Sigmoid colon (tissue), 7 donors: ENCODE data around the gene DIRAS1. TPM values are rescaled to one million over a fixed set of nuclear protein-coding genes. Genes with fewer than 3 reads are reported as not detected.

ENCODE experiments used
- DNase-seq: peaks from one replicate; pipeline ENCODE4 v3.0.0-alpha.2; 2019
- H3K27ac ChIP-seq, 4 donors: fragments of 200-600 bp; sonication (generic); one replicate each; pipeline ENCODE4 v1.5.1; 2016 to 2019; ENCODE audit warnings: mild to moderate bottlenecking in 1 of 4
- H3K27me3 ChIP-seq, 3 donors: fragments of 200-600 bp; sonication (generic); one replicate each; pipeline ENCODE4 v1.5.1; 2019; ENCODE audit warnings: mild to moderate bottlenecking in 1 of 3
- H3K36me3 ChIP-seq, 4 donors: fragments of 200-600 bp; sonication (generic); one replicate each; pipeline ENCODE4 v1.5.1; 2016 to 2019
- H3K4me1 ChIP-seq, 4 donors: fragments of 200-600 bp; sonication (generic); one replicate each; pipeline ENCODE4 v1.5.1; 2017 to 2019
- H3K4me3 ChIP-seq, 4 donors: fragments of 200-600 bp; sonication (generic); one replicate each; pipeline ENCODE4 v1.5.1; 2017 to 2019; ENCODE audit warnings: mild to moderate bottlenecking in 2 of 4, moderate library complexity in 1 of 4
- H3K9me3 ChIP-seq, 4 donors: fragments of 200-600 bp in 3 of 4; sonication (generic) in 3 of 4; one replicate each; pipeline versions ENCODE4 v1.5.1 to v1.6.1; 2013 to 2019
- CTCF ChIP-seq, 4 experiments: fragments of 450-650 bp in 3 of 4; fragments of 200-600 bp in 1 of 4; IDR thresholded peaks; one replicate each; pipeline ENCODE4 v1.5.1; 2016 to 2019; ENCODE audit warnings: antibody characterized with exemption in 4 of 4, mild to moderate bottlenecking in 3 of 4, moderate library complexity in 2 of 4
- EP300 ChIP-seq, 4 donors: sonication (generic); formaldehyde crosslinking; IDR thresholded peaks; one replicate each; pipeline ENCODE4 v1.6.1; 2017; ENCODE audit warnings: antibody characterized with exemption in 4 of 4
- POLR2A ChIP-seq, 2 donors: fragments of 450-650 bp; IDR thresholded peaks; one replicate each; pipeline ENCODE4 v1.6.1; 2016; ENCODE audit warnings: antibody characterized with exemption in 2 of 2, mild to moderate bottlenecking in 2 of 2, moderate library complexity in 2 of 2
- POLR2AphosphoS5 ChIP-seq, 4 donors: sonication (generic); formaldehyde crosslinking; IDR thresholded peaks; one replicate each; pipeline ENCODE4 v1.6.1; 2017; ENCODE audit warnings: antibody characterized with exemption in 4 of 4
- WGBS, 2 donors: extraction: QIAGEN DNeasy Blood & Tissue Kit; methylation state at CpG; one replicate each; pipeline ENCODE4 v1.1.7; 2013; 5-methylcytosine and 5-hydroxymethylcytosine counted together
- intact Hi-C: fragments of 100-400 bp; cut with DNase I; formaldehyde crosslinking; loops from one replicate; pipeline ENCODE4 v1.15.1; 2023
- polyA plus RNA-seq, 3 donors: library from polyadenylated mRNA; stranded (reverse); fragments of 200-250 nt; gene quantifications; one replicate each; pipeline ENCODE4 v1.2.3, GENCODE V29; 2013
- total RNA-seq, 4 donors: library from RNA; depleted of rRNA; stranded (reverse); fragments of >200 nt; gene quantifications; one replicate each; pipeline ENCODE4 v1.1.0, GENCODE V29; 2016
- donor health status: healthy with polysubstance abuse.
- donor health status: Bipolar disorder and iron deficiency.
- donor health status: healthy.

The DIRAS1 gene
- total and polyA plus RNA-seq, 7 donors, result 0.33 to 2.2 (median 1.4) TPM

- DNase-seq, result no peak
- 58 to 91% methylated on average over 11 of the region's 11 CpGs for WGBS, 2 donors
- TF ChIP-seq POLR2A (IDR thresholded peaks at IDR 0.05) (no peak), POLR2AphosphoS5 (IDR thresholded peaks at IDR 0.05) (no peak), EP300 (IDR thresholded peaks at IDR 0.05) (no peak), CTCF (IDR thresholded peaks at IDR 0.05) (no peak)
Measured at GRCh38 chr19:2690856-2691255, 30.3 kb downstream of the DIRAS1 start.

GRCh38 chr19:2686360-2686759, 34.8 kb downstream of the DIRAS1 start:
- Histone ChIP-seq H3K27me3 (no peaks in the 10 kb centered on the region), H3K4me1 (no peaks in the 10 kb centered on the region), H3K4me3 (no peak overlapping the region), H3K9me3 (no peaks in the 10 kb centered on the region), H3K36me3 (no peaks in the 10 kb centered on the region), H3K27ac (no peak overlapping the region)
- intact Hi-C loops, result no loop called here
- TF ChIP-seq POLR2AphosphoS5 (IDR thresholded peaks at IDR 0.05) (no peak), POLR2A (IDR thresholded peaks at IDR 0.05) (no peak), CTCF (IDR thresholded peaks at IDR 0.05) (no peak), EP300 (IDR thresholded peaks at IDR 0.05) (no peak)
- no peak for DNase-seq
- WGBS, 2 donors, result 93 to 94% methylated on average over 17 of the region's 17 CpGs

More at GRCh38 chr19:2690856-2691255, 30.3 kb downstream of the DIRAS1 start:
- Histone ChIP-seq H3K4me3 (no peak overlapping the region), H3K27me3 (no peaks in the 10 kb centered on the region), H3K36me3 (no peaks in the 10 kb centered on the region), H3K27ac (no peak overlapping the region), H3K9me3 (no peaks in the 10 kb centered on the region), H3K4me1 (peaks cover 0 to 9% (median 4%) of the 10 kb centered on the region in 4 donors)
- intact Hi-C loops, result no loop called here

- intact Hi-C loops, result no loop called here
- TF ChIP-seq POLR2A (IDR thresholded peaks at IDR 0.05), result no peak
- TF ChIP-seq EP300 (IDR thresholded peaks at IDR 0.05), result no peak
- no peak for TF ChIP-seq CTCF (IDR thresholded peaks at IDR 0.05)
- TF ChIP-seq POLR2AphosphoS5 (IDR thresholded peaks at IDR 0.05), result no peak
- no peak for DNase-seq
- Histone ChIP-seq H3K27me3 (no peaks in the 10 kb centered on the region), H3K27ac (peak overlapping the region in 1 of 4 donors; percentile 8), H3K36me3 (no peaks in the 10 kb centered on the region), H3K9me3 (no peaks in the 10 kb centered on the region), H3K4me1 (no peaks in the 10 kb centered on the region), H3K4me3 (peak overlapping the region in 1 of 4 donors; percentile 7)
- 90 to 91% methylated on average over 6 of the region's 6 CpGs for WGBS, 2 donors
Measured at GRCh38 chr19:2685204-2685704, 35.9 kb downstream of the DIRAS1 start.

DNA sequence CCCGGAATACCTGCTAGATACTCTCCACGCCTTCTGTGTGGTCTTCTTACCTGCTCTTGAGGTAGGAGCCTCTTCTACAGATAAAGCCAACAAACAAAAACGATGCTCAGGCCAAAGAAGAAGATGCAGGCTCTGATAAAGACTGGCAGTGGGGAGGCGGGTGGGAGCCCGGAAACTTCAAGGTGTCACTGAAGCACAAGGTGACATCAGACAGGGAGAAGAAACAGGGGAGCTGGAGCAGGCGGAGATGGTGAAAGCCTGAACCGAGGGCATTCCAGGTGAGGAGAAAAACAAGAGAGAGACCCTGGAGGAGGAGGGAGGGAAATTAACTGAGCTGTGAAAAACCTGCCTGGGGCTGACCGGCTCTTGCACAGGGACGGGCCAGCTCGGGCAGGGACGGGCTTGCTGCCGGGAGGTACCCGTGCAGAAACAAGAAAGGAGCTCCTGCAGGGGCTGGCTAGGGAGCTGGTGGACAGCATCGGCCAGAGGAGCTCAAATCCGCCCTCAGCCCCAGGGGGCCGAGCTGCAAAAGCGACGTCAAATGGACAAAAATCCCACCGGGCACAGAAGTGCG, 37.7 kb downstream of the DIRAS1 start:
- Histone ChIP-seq H3K4me3 (no peak overlapping the region), H3K36me3 (no peaks in the 10 kb centered on the region), H3K4me1 (no peaks in the 10 kb centered on the region), H3K27me3 (no peaks in the 10 kb centered on the region), H3K27ac (no peak overlapping the region), H3K9me3 (no peaks in the 10 kb centered on the region)
- intact Hi-C loops, result no loop called here
- DNase-seq, result no peak
- TF ChIP-seq CTCF (IDR thresholded peaks at IDR 0.05), result no peak
- no peak for TF ChIP-seq POLR2A (IDR thresholded peaks at IDR 0.05)
- TF ChIP-seq EP300 (IDR thresholded peaks at IDR 0.05), result no peak
- no peak for TF ChIP-seq POLR2AphosphoS5 (IDR thresholded peaks at IDR 0.05)
- WGBS, 2 donors, result 86 to 88% methylated on average over 20 of the region's 20 CpGs

- Histone ChIP-seq H3K27ac (no peak overlapping the region), H3K4me3 (no peak overlapping the region), H3K9me3 (no peaks in the 10 kb centered on the region), H3K36me3 (no peaks in the 10 kb centered on the region), H3K27me3 (no peaks in the 10 kb centered on the region), H3K4me1 (peaks cover 0 to 5% (median 0%) of the 10 kb centered on the region in 4 donors)
- no peak for TF ChIP-seq CTCF (IDR thresholded peaks at IDR 0.05)
- 77 to 89% methylated on average over 11 of the region's 11 CpGs for WGBS, 2 donors
- intact Hi-C loops, result no loop called here
- DNase-seq, result no peak
Measured at GRCh38 chr19:2680808-2681207, 40.4 kb downstream of the DIRAS1 start.
